Stimulated activated CD8-positive, alpha-beta memory T cell treated with anti-CD3 and anti-CD28 coated beads, Interleukin-15, amount 100 ng/mL, for 24 hours (primary cell): ENCODE data around the gene NRG2.

Experiments
- DNase-seq: peaks from one replicate; pipeline ENCODE4 v3.0.0-alpha.2; 2020; ENCODE audit warnings: low read depth

Gene NRG2

GRCh38 chr5:140010798-140011197 is 32.3 kb downstream of the NRG2 start:
- DNase-seq = no peak

DNA sequence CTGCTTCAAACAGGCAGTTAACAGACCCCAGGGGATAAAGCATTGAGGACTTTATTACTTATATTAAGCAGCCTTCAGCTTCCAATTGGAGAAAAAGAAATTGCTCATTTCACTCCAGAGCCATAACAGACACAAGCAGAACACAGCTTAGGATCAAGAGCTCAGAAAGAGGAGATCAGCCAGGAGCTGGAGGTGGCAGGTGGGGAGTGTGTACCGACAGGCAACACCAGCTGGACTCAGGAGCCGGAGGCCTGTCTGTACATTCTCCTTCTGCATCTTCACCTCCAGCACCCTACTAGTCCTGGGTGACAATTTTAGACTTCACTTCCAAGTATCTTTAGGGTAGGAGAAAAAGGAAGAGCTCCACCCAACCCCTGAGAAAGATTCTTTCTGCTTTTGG is 35.8 kb downstream of the NRG2 start:
- no peak for DNase-seq

- DNase-seq = no peak
Measured at GRCh38 chr5:140005145-140005591, 37.9 kb downstream of the NRG2 start.

GRCh38 chr5:140004174-140004573 is 38.9 kb downstream of the NRG2 start:
- no peak for DNase-seq

GRCh38 chr5:140003519-140003918 is 39.6 kb downstream of the NRG2 start:
- DNase-seq = no peak

DNA sequence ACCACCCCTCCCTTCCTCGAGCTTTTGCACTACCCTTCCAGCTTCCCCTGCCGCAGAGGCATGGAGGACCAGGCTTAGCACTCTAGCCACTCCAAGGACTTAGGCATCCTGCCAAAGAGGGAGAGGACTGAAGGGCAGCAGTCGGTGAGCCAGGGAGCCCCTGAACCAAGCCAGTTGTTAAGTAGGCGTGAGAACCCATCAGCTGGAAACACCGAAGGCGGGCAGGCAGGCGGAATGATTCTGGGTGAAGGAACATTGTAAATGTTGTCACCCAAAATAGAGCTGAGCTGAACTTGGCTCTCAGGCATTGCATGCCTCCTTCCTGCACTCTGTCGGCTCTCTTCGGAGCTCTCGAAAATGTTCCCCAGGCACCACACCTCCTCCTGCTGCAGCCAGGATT is 42.8 kb downstream of the NRG2 start:
- DNase-seq = no peak

DNA sequence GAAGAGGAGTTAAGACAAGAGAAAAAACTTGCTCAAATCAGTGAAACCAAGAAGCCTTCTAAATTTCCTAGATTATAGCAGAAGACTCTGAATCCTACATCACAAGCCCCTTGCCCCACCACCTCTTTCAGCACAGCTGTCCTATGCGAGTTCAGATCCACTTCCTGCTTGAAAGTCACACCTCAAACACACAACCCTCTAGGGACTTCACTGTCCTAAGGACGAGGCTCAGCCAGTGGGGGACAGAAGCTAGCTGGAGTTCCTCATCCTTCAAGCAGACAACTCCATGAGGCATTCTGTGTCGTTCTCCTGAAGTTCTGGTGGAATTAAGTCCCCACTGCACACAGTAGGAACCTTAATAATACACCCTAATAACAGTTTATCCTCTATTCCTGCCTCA is 44.3 kb downstream of the NRG2 start:
- no peak for DNase-seq

DNA sequence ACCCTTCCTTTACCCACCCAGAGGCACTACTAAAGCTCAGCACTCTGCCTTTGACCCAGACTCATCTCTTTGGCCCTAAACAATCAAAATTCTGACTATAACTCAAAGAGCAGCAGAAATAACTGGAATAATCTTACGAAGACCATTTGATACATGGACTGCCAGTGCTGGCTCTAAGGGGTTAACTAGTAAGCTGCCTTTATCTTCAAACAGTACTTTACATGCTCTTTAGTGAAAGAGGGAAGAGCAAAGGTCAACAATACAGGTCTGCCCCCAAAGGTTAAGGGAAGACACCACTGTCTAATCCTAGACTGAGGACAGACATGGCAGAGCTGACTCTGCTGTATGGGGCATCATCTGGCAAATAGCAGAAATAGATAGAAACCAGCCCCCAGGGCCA is 45.8 kb downstream of the NRG2 start:
- no peak for DNase-seq

DNA sequence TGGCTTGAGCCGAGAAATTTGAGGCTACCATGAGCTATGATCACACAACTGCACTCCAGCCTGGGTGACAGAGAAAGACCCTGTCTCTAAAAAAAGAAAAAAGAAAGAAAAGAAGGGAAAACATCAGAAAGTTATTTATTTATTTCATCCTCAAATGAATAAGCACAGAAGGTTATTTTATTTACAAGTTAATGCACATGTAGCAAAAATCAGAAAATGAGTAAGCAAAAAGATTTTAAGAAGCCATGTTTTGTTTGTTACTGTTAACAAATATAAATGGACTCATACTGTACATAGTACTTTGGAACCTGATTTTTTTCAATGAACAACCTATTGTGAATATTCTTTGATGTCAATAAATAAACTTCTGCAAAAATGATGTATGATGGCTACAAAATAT is 47.2 kb downstream of the NRG2 start:
- DNase-seq = no peak

DNA sequence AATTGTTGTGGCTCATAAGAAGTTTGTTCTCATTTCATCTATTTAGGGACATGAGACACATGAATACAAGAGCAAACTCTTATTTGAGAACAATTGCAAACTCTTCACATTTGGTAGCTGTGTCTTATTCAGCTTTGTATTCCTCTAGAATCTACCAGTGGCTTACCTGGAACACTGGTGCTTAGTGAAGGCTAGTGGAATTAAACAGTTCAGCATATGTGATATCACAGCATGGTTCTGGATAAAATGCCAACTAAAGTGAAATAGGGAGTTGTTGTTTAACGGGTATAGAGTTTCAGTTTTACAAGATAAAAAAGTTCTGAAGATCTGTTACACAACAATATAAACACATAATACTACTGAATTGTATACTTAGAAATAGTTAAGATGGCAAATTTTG is 48.9 kb downstream of the NRG2 start:
- DNase-seq = no peak

DNA sequence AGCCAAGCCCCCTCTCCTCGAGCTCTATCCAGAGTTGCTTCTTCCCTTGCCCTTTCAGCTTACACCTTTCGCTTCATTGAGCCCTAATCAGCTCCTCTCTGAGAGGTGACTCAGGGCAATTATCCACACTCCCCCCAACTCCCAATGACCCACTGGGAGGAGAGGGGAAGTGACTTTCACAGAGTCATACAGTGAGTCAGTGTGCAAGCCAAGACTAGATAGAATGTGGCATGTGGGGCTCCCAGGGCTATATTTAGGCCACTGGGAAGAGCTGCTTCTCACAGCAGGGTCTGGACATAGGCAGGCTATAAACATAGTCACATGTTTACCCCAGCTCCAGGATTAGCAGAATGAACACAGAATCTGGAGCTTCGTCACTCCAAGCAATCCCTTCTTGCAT is 57.4 kb downstream of the NRG2 start:
- no peak for DNase-seq

DNA sequence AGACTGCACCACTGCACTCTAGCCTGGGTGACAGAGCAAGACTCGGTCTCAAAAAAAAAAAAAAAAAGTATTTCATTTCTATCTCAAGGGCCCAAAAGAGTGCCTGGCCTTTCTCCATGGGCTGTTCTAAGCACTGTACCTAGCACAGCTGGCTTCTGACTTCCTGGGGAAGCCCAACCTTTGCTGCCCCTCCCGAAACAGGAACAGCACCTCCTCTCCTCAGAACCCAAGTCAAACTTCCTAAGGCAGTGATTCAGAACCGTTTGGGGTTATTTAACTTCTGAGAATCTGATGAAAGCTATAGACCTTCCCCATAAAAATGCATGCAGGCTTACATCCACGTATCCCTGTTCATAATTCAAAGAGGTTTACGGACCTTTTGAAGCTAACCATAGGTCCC is 57.8 kb downstream of the NRG2 start:
- no peak for DNase-seq

DNA sequence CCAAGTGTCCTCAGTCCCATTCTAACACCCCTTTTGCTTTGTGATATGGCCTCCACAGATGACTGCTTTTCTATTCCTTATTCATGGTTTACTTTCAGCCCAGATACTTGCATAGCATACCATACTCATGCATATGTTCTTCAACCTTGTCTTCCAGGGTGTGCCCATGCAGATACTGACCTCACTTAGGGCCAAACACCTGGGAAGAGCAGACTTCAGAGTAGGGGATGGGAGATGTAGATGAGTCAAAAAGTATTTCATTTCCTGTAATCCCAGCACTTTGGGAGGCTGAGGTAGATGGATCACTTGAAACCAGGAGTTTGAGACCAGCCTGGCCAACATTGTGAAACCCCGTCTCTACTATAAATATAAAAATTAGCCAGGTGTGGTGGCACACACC is 58.3 kb downstream of the NRG2 start:
- no peak for DNase-seq

- DNase-seq = no peak
Measured at GRCh38 chr5:139982975-139983240, 60.2 kb downstream of the NRG2 start.

- DNase-seq = no peak
Measured at GRCh38 chr5:139982157-139982974, 60.7 kb downstream of the NRG2 start.

- no peak for DNase-seq
Measured at GRCh38 chr5:139980765-139981164, 62.3 kb downstream of the NRG2 start.

- no peak for DNase-seq
Measured at GRCh38 chr5:139979943-139980342, 63.2 kb downstream of the NRG2 start.

- no peak for DNase-seq
Measured at GRCh38 chr5:139979518-139979917, 63.6 kb downstream of the NRG2 start.

DNA sequence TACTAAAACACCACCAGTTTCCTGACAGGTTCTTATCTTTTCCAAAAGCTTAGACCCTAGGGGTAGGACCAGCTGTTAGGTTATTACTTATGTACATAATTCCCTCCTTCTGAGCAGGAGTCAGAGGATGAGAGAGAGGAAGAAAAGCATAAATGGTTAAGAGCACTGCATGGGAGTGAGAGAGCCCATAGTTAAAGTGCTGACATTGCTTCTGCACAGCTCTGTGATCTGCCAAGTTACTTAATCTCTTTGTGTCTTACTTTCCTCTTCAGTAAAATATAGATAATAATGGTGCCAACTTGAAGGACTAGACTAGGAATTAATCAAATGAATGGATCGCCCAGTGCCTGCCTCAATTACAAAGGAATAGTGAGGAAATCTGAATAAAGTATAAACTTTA is 66.4 kb downstream of the NRG2 start:
- no peak for DNase-seq

DNA sequence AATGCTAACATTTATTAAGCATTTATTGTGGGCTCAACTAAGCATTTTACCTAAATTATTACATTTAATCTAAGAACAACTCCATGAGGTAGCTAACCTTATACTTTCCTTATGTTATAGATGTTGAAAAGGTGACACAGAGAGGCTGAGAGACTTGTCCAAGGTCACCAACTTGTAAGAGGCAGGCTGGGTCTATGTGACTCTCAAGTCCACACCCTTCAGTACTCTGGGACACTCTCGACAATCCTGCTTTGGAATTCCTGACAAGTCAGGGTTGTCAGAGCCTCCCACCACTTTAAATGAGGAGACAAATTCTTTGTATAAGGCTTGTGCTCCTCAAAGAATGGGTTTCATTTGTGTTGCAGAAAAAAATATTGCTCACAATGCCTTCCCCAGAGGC is 67.2 kb downstream of the NRG2 start:
- DNase-seq = no peak

- no peak for DNase-seq
Measured at GRCh38 chr5:139975306-139975705, 67.8 kb downstream of the NRG2 start.

DNA sequence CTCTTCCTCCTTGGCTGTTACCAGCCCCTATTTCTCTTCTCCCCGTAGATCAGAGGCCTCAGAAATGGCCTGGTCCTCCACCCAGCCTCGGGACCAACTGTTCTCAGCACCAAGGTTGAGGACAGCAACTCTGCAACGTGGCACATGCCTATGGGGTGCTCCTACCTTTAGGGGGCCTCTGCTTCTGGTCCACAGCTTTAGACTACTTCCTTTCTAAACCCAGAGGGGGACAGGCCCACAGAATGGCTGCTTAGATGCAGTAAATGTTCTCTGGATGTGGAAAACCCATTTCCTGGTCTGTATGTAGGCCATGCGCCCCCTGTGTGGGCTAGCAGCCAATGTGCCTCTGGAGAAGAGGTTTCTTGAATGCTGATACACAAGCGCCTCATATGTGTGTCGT is 68.4 kb downstream of the NRG2 start:
- DNase-seq = no peak

DNA sequence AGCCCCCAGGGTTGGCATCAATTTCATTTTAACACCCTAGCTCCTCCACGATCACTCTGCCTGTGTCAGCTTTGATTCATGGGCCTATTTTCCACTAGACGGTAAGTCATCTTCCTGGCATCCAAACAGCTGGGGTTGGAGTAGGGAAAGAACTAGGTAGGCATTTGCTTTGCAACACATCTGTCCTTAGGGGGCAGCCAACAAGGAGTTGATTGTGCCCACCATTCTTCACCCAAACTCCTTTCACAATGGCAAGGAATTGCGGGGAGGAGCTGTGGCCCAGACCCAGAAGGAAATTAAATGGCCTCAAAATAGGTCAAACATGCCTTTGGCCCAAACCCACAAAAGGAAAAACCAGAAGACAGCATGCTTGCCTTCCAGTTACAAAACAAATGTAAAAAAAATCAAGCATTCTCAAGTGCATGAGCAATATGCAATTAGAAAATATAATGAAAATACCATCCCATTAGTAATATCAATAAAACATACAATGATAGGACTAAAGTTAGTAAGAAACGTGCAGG is 71.8 kb downstream of the NRG2 start:
- DNase-seq = no peak

- no peak for DNase-seq
Measured at GRCh38 chr5:139969318-139969717, 73.8 kb downstream of the NRG2 start.
